Endothelial cell of umbilical vein (primary cell): Measurements from ENCODE around the gene HPS4. TPM values are rescaled to one million over a fixed set of nuclear protein-coding genes. Genes with fewer than 3 reads are reported as not detected.

Source experiments
- BruUV-seq: library from RNA; stranded (reverse); fragments of 400-500 nt; replicated peaks from 2 replicates; lab custom pipeline; 2021; lab: Mats Ljungman, UMichigan
- CTCF ChIA-PET: fragments of 300-600, 350-600 bp; sonication (Branson Sonifier 250); formaldehyde crosslinking; loops from one replicate; lab custom pipeline; 2021; ENCODE audit warnings: antibody characterized with exemption, inconsistent platforms; lab: Charles Lee
- POLR2A ChIA-PET: fragments of 300-600, 350-600 bp; sonication (Branson Sonifier 250); formaldehyde crosslinking; loops from one replicate; lab custom pipeline; 2021; ENCODE audit warnings: antibody characterized with exemption, inconsistent platforms; lab: Charles Lee
- DNase-seq: peaks from one replicate; pipeline ENCODE4 v3.0.0-alpha.2; 2011; ENCODE audit warnings: low read depth, low spot score
- FAIRE-seq: peaks from 2 replicates; lab custom pipeline; 2011; peaks lifted over from hg19 to GRCh38; lab: Jason Lieb, UNC
- H2AFZ ChIP-seq: 2 replicates; pipeline ENCODE4 v1.6.0; 2012; ENCODE audit warnings: low read depth, low read length, control low read depth, inconsistent platforms
- H3K27ac ChIP-seq: 2 replicates; pipeline ENCODE4 v1.5.1; 2011; ENCODE audit warnings: low read depth, mild to moderate bottlenecking, control low read depth, low read length, moderate library complexity; ENCODE audit not compliant: insufficient read depth
- H3K27me3 ChIP-seq, 2 experiments: 2 replicates each; pipeline versions ENCODE4 v1.6.0 to v1.6.1; 2011; ENCODE audit warnings: low read length in 2 of 2, mixed read lengths in 1 of 2; ENCODE audit not compliant: control insufficient read depth in 2 of 2, insufficient read depth in 2 of 2
- H3K36me3 ChIP-seq, 2 experiments: 2 replicates in 1 of 2; 3 replicates in 1 of 2; pipeline ENCODE4 v1.5.1; 2011; ENCODE audit warnings: low read length in 2 of 2, mild to moderate bottlenecking in 1 of 2, moderate library complexity in 1 of 2; ENCODE audit not compliant: control insufficient read depth in 2 of 2, insufficient read depth in 2 of 2; ENCODE audit errors: extremely low read depth in 1 of 2
- H3K4me1 ChIP-seq: 3 replicates; pipeline ENCODE4 v1.5.1; 2011; ENCODE audit warnings: mild to moderate bottlenecking, low read length; ENCODE audit not compliant: control insufficient read depth, insufficient read depth; ENCODE audit errors: extremely low read depth
- H3K4me2 ChIP-seq: 2 replicates; pipeline ENCODE4 v1.6.1; 2011; ENCODE audit warnings: low read length, control low read depth, mixed read lengths; ENCODE audit not compliant: insufficient read depth
- H3K4me3 ChIP-seq, 3 experiments: fragments of 200-600 bp in 1 of 3; sonication (generic), shearing (Covaris generic) in 1 of 3; replicated peaks in 1 of 3; 2 replicates each; pipeline ENCODE4 v1.5.1; 2011 to 2016; ENCODE audit warnings: control low read depth in 3 of 3, low read length in 3 of 3, mild to moderate bottlenecking in 2 of 3, inconsistent platforms in 1 of 3, low read depth in 1 of 3, moderate library complexity in 1 of 3; ENCODE audit not compliant: insufficient read depth in 1 of 3
- H3K79me2 ChIP-seq: 2 replicates; pipeline ENCODE4 v1.6.0; 2012; ENCODE audit warnings: low read length, inconsistent platforms; ENCODE audit not compliant: control insufficient read depth, insufficient read depth
- H3K9ac ChIP-seq: replicated peaks from 2 replicates; pipeline ENCODE3; 2011; ENCODE audit warnings: low read length, control low read depth; ENCODE audit not compliant: insufficient read depth; ENCODE audit errors: extremely low read depth
- H3K9me1 ChIP-seq: replicated peaks from 3 replicates; pipeline ENCODE4 v1.6.0; 2011; ENCODE audit warnings: mild to moderate bottlenecking, low read length; ENCODE audit not compliant: control insufficient read depth, insufficient read depth; ENCODE audit errors: extremely low read depth
- H3K9me3 ChIP-seq: replicated peaks from 2 replicates; pipeline ENCODE4 v1.5.1; 2012; ENCODE audit warnings: low read length, inconsistent platforms; ENCODE audit not compliant: control insufficient read depth, insufficient read depth
- H4K20me1 ChIP-seq: replicated peaks from 2 replicates; pipeline ENCODE3; 2011; ENCODE audit warnings: mild to moderate bottlenecking, low read length; ENCODE audit not compliant: control insufficient read depth, insufficient read depth; ENCODE audit errors: extremely low read depth
- CTCF ChIP-seq, 2 donors: IDR thresholded peaks; 1 replicate in 1 of 2; 2 replicates in 1 of 2; pipeline ENCODE4 v1.5.1; 2011; ENCODE audit warnings: low read length in 2 of 2, mild to moderate bottlenecking in 2 of 2, moderate library complexity in 2 of 2, control low read depth in 1 of 2, inconsistent platforms in 1 of 2, low read depth in 1 of 2; ENCODE audit not compliant: insufficient read depth in 1 of 2; ENCODE audit errors: extremely low read depth in 1 of 2
- EZH2 ChIP-seq: IDR thresholded peaks from 2 replicates; pipeline ENCODE4 v1.6.1; 2012; ENCODE audit warnings: borderline replicate concordance, low read depth, mild to moderate bottlenecking, moderate library complexity, low read length, inconsistent platforms; ENCODE audit not compliant: severe bottlenecking
- FOS ChIP-seq: IDR thresholded peaks from 2 replicates; pipeline ENCODE4 v1.6.1; 2011; ENCODE audit warnings: mild to moderate bottlenecking, low read length, moderate library complexity, borderline replicate concordance; ENCODE audit not compliant: insufficient read depth
- GATA2 ChIP-seq: IDR thresholded peaks from 2 replicates; pipeline ENCODE4 v1.7.0; 2011; ENCODE audit warnings: low read depth, mild to moderate bottlenecking, moderate library complexity, mixed read lengths, low read length; ENCODE audit not compliant: insufficient read length, insufficient read depth
- JUN ChIP-seq: IDR thresholded peaks from 2 replicates; pipeline ENCODE4 v1.6.1; 2011; ENCODE audit warnings: borderline replicate concordance, low read depth; ENCODE audit not compliant: insufficient read length, insufficient read depth
- MAX ChIP-seq: IDR thresholded peaks from 2 replicates; pipeline ENCODE4 v1.6.1; 2011; ENCODE audit not compliant: insufficient read depth, insufficient read length
- MYC ChIP-seq: IDR thresholded peaks from one replicate; pipeline ENCODE4 v1.6.1; 2011; ENCODE audit warnings: mild to moderate bottlenecking, low read depth, low read length
- POLR2A ChIP-seq: IDR thresholded peaks from 2 replicates; pipeline ENCODE4 v1.6.1; 2012; ENCODE audit warnings: low read depth, mild to moderate bottlenecking, control low read depth, low read length
- POLR2AphosphoS5 ChIP-seq: IDR thresholded peaks from 2 replicates; pipeline ENCODE4 v1.6.1; 2012; ENCODE audit warnings: low read depth, mild to moderate bottlenecking, control low read depth, low read length, moderate library complexity; ENCODE audit not compliant: insufficient read depth
- dilution Hi-C: fragments of 300-500 bp; cut with MboI; formaldehyde crosslinking; loops from one replicate; pipeline ENCODE4 v1.15.0; 2019; ENCODE audit warnings: low sequenced_read_pairs; ENCODE audit not compliant: extremely low pct_ligation_motif_present
- intact Hi-C: fragments of 100-400 bp; cut with micrococcal nuclease; formaldehyde crosslinking; loops from one replicate; pipeline ENCODE4 v1.10.0; 2022
- polyA plus RNA-seq, 4 experiments: library from polyadenylated mRNA; depleted of rRNA in 3 of 4; stranded (reverse) in 3 of 4; unstranded in 1 of 4; fragments of >200 nt; gene quantifications; 2 replicates each; pipeline versions ENCODE4 v1.2.1 to v1.2.3, GENCODE V29; 2011 to 2012; ENCODE audit warnings: missing spikeins in 1 of 4
- total RNA-seq: library from RNA; stranded (reverse); gene quantifications from 2 replicates; pipeline ENCODE4 v1.2.3, GENCODE V29; 2021

The HPS4 gene
- total and polyA plus RNA-seq, 2 donors (not counting 3 experiments of a cell fraction or from before 2014, with no cell fraction given): 28.4 to 29.7 TPM

DNA sequence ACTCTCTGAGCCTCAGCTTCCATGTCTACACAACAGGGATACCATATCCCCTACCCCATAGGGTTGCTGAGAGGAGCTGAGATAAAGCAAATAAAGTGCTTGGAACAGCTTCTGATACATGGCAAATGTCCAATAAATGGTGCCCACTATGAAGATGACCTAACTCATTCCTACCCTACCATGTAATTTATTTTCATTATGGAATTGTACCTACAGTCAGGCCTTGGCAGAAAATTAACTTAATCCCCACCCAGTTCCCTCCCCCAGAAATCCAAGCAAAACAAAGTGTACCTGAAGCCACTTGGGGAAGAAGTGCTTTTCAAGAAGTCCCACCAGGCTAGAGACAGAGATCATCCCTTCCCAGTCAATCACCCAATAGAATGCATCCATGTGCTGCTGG lies 10.9 kb upstream of the HPS4 start:
- H2AFZ ChIP-seq: no peak overlapping the region
- H3K9me3 ChIP-seq: no peaks in the 10 kb centered on the region
- no peak for TF ChIP-seq GATA2
- TF ChIP-seq MYC: no peak
- TF ChIP-seq JUN: no peak
- TF ChIP-seq FOS: no peak
- no peak for TF ChIP-seq POLR2A
- TF ChIP-seq EZH2: no peak
- TF ChIP-seq CTCF (IDR thresholded peaks at IDR 0.05; ENCODE audit: extremely low read depth in 1 of 2, insufficient read depth in 1 of 2, low read depth in 1 of 2, low read length in 2 of 2): no peak
- TF ChIP-seq POLR2AphosphoS5: no peak
- no peak for TF ChIP-seq MAX
- no peak overlapping the region for H3K4me2 ChIP-seq
- POLR2A ChIA-PET: no interaction called here
- CTCF ChIA-PET: interaction anchor here (1.3 kb wide), 1 partner anchor 171 kb away, joined by 3 read pairs; no protein-coding TSS in a partner anchor
- no peak overlapping the region for H3K4me3 ChIP-seq
- H3K9me1 ChIP-seq: no peaks in the 10 kb centered on the region
- peaks cover 40 to 52% of the 10 kb centered on the region in 2 experiments for H3K36me3 ChIP-seq
- H4K20me1 ChIP-seq: no peaks in the 10 kb centered on the region
- no TSS peak for BruUV-seq
- intact Hi-C loops: no loop called here
- peaks cover 3% of the 10 kb centered on the region for H3K4me1 ChIP-seq
- dilution Hi-C loops: no loop called here
- no peaks in the 10 kb centered on the region for H3K27me3 ChIP-seq
- H3K27ac ChIP-seq: no peak overlapping the region
- no peak for FAIRE-seq
- H3K9ac ChIP-seq: no peak overlapping the region
- no peak for DNase-seq
- peaks cover 9% of the 10 kb centered on the region for H3K79me2 ChIP-seq
